ENCODE results near the gene PTTG1IP. TPM values are rescaled to one million over a fixed set of nuclear protein-coding genes. Genes with fewer than 3 reads are reported as not detected.

Gene PTTG1IP
- polyA plus RNA-seq, 1 donor (not counting 4 experiments of a cell fraction or from before 2014, with no cell fraction given): 132 TPM

DNA sequence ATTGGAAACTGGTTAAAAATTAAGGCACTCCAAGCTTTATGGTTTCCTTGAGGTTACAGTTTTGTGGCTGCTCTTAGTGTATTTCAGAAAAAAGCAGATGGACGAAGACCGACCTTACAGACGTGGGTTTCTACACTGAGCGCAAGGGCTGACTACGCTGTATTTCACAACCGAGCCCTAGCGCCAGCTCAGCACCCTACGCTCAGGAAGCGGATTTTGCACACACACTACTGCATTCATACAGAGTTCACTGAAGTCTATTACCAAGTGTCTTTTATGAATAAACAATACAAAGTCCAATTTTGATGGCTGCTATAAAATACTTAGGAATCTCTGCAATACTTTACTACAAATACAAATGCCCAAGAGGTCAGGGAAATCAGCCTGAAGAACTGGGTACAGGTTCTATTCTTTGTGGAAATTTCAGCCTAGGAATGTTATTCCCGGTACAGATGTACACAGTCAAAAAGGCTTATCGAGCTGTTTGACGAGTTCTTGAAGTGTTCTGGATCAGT, 23.8 kb downstream of the PTTG1IP start:
- FAIRE-seq (no peak), DNase-seq (ENCODE audit: low read depth, low spot score) (no peak)
- dilution Hi-C loops (cut with MboI; ENCODE audit: extremely low pct_ligation_motif_present, low sequenced_read_pairs): no loop called here
- Histone ChIP-seq H4K20me1 (ENCODE audit: control insufficient read depth, extremely low read depth, insufficient read depth, low read length) (peaks cover 3% of the 10 kb centered on the region), H3K4me3 (ENCODE audit: control insufficient read depth in 2 of 3, extremely low read depth in 1 of 3, insufficient read depth in 2 of 3, low read depth in 1 of 3, low read length in 3 of 3) (no peak overlapping the region), H3K27me3 (ENCODE audit: control insufficient read depth, extremely low read depth, insufficient read depth, low read length) (no peaks in the 10 kb centered on the region), H3K4me1 (ENCODE audit: control insufficient read depth, extremely low read depth, insufficient read depth, low read length) (peaks cover 13% of the 10 kb centered on the region), H3K9me3 (ENCODE audit: control insufficient read depth, low read depth, low read length) (no peaks in the 10 kb centered on the region), H3K79me2 (ENCODE audit: control insufficient read depth, insufficient read depth, low read length) (peaks cover 12% of the 10 kb centered on the region), H3K36me3 (ENCODE audit: control insufficient read depth in 2 of 2, extremely low read depth in 1 of 2, insufficient read depth in 2 of 2, low read length in 2 of 2) (peaks cover 25 to 34% of the 10 kb centered on the region in 2 experiments), H3K9ac (ENCODE audit: control insufficient read depth, extremely low read depth, insufficient read depth, low read length) (no peak overlapping the region), H3K9me1 (ENCODE audit: control insufficient read depth, extremely low read depth, insufficient read depth, low read length) (no peaks in the 10 kb centered on the region), H2AFZ (ENCODE audit: control insufficient read depth, low read length) (no peak overlapping the region), H3K27ac (ENCODE audit: control insufficient read depth, insufficient read depth, low read length) (no peak overlapping the region), H3K4me2 (ENCODE audit: control insufficient read depth, extremely low read depth, insufficient read depth, low read depth, low read length) (no peak overlapping the region)
- TF ChIP-seq, protein P1, sequence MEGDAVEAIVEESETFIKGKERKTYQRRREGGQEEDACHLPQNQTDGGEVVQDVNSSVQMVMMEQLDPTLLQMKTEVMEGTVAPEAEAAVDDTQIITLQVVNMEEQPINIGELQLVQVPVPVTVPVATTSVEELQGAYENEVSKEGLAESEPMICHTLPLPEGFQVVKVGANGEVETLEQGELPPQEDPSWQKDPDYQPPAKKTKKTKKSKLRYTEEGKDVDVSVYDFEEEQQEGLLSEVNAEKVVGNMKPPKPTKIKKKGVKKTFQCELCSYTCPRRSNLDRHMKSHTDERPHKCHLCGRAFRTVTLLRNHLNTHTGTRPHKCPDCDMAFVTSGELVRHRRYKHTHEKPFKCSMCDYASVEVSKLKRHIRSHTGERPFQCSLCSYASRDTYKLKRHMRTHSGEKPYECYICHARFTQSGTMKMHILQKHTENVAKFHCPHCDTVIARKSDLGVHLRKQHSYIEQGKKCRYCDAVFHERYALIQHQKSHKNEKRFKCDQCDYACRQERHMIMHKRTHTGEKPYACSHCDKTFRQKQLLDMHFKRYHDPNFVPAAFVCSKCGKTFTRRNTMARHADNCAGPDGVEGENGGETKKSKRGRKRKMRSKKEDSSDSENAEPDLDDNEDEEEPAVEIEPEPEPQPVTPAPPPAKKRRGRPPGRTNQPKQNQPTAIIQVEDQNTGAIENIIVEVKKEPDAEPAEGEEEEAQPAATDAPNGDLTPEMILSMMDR (optimal IDR thresholded peaks at IDR 0.05 in 1 of 3, IDR thresholded peaks at IDR 0.05 in 1 of 3, conservative IDR thresholded peaks at IDR 0.05 in 1 of 3; ENCODE audit: extremely low read depth in 1 of 3, insufficient read depth in 2 of 3, low read length in 3 of 3): no peak
- no peak for TF ChIP-seq EZH2 (IDR thresholded peaks at IDR 0.05; ENCODE audit: low read length)

DNA sequence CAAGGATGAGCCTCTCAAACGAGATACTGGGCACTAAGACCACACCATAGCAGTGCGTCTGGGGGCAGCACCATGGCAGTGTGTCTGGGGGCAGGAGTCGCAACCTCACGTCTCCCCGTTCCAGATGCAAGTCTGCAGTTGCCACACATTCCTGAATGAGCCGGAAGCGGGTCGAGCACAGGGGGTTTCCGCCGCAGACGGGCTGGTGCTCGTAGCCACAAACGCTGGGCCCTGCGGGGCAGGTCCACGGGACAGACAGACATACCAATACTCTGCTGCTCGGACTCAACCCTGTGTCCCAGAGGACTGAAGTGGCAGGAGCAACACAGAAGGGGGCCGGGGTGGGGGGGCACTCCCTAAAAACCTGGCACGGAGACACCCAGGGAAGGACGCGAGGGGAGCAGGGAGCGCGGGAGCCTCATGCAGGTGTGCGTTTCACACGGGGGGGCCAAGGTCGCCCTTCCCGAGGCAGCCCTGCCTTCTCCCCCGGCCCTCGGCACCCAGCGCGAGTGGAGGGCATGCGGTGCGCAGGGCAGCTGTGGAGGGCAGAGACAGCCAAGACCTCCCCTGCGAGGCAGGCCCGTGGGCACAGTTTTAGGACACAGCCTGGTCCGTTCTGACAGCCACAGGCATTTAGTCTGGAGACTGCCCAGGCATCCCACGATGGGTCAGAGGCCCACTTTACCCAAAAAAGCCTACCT, 24.5 kb downstream of the PTTG1IP start:
- Histone ChIP-seq H4K20me1 (ENCODE audit: control insufficient read depth, extremely low read depth, insufficient read depth, low read length) (peaks cover 3% of the 10 kb centered on the region), H2AFZ (ENCODE audit: control insufficient read depth, low read length) (no peak overlapping the region), H3K36me3 (ENCODE audit: control insufficient read depth in 2 of 2, extremely low read depth in 1 of 2, insufficient read depth in 2 of 2, low read length in 2 of 2) (peaks cover 20 to 28% of the 10 kb centered on the region in 2 experiments), H3K4me3 (ENCODE audit: control insufficient read depth in 2 of 3, extremely low read depth in 1 of 3, insufficient read depth in 2 of 3, low read depth in 1 of 3, low read length in 3 of 3) (no peak overlapping the region), H3K27ac (ENCODE audit: control insufficient read depth, insufficient read depth, low read length) (no peak overlapping the region), H3K9ac (ENCODE audit: control insufficient read depth, extremely low read depth, insufficient read depth, low read length) (no peak overlapping the region), H3K4me2 (ENCODE audit: control insufficient read depth, extremely low read depth, insufficient read depth, low read depth, low read length) (no peak overlapping the region), H3K27me3 (ENCODE audit: control insufficient read depth, extremely low read depth, insufficient read depth, low read length) (peaks cover 4% of the 10 kb centered on the region), H3K79me2 (ENCODE audit: control insufficient read depth, insufficient read depth, low read length) (peaks cover 9% of the 10 kb centered on the region), H3K9me3 (ENCODE audit: control insufficient read depth, low read depth, low read length) (no peaks in the 10 kb centered on the region), H3K4me1 (ENCODE audit: control insufficient read depth, extremely low read depth, insufficient read depth, low read length) (peaks cover 13% of the 10 kb centered on the region), H3K9me1 (ENCODE audit: control insufficient read depth, extremely low read depth, insufficient read depth, low read length) (no peaks in the 10 kb centered on the region)
- FAIRE-seq (no peak), DNase-seq (ENCODE audit: low read depth, low spot score) (no peak)
- dilution Hi-C loops (cut with MboI; ENCODE audit: extremely low pct_ligation_motif_present, low sequenced_read_pairs): no loop called here
- no peak for TF ChIP-seq EZH2 (IDR thresholded peaks at IDR 0.05; ENCODE audit: low read length)
- TF ChIP-seq, protein P1 (optimal IDR thresholded peaks at IDR 0.05 in 1 of 3, IDR thresholded peaks at IDR 0.05 in 1 of 3, conservative IDR thresholded peaks at IDR 0.05 in 1 of 3; ENCODE audit: extremely low read depth in 1 of 3, insufficient read depth in 2 of 3, low read length in 3 of 3): no peak
